GM23248 (cell line): ENCODE measurements around the gene ERCC2.

Experiments
- EZH2 ChIP-seq: fragments of 200-600 bp; sonication (generic); IDR thresholded peaks from 2 replicates; pipeline ENCODE4 v1.6.1; 2018; ENCODE audit warnings: antibody characterized with exemption, mild to moderate bottlenecking; ENCODE audit not compliant: insufficient read depth, poor library complexity, severe bottlenecking
- EZH2phosphoT487 ChIP-seq: fragments of 200-600 bp; sonication (generic); IDR thresholded peaks from 2 replicates; pipeline ENCODE4 v1.6.1; 2018; ENCODE audit warnings: antibody characterized with exemption, moderate library complexity, mild to moderate bottlenecking, low read depth; ENCODE audit not compliant: insufficient read depth

DNA sequence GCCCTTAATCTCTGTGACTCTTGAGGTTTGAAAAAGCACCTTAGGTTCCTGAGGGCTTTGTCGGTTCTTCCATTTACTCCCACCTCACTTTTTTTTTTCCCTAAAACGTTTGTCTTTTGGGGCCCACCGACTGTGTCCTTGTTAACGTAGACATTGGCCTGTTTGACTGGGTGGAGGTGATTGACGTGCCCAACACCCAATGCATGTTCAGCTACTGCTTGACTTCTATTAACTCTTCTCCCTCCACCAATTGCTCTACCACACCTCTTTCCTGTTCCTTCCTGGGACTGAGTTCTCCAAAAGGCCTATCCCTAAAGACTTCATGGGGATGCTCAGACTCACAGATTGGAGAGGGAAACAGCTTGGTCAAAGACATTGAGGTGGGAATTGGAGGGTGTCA lies 65.0 kb downstream of the ERCC2 start:
- TF ChIP-seq EZH2, result no peak
- no peak for TF ChIP-seq EZH2phosphoT487
